SIG-M5 treated with dmso at 0.1 percent for 504 hours (cell line): Measurements from ENCODE around the gene NCOA6.

Experiments
- DNase-seq: peaks from one replicate; lab custom pipeline; 2025; ENCODE audit not compliant: unreplicated experiment; lab: John Stamatoyannopoulos, UW

NCOA6 gene

DNA sequence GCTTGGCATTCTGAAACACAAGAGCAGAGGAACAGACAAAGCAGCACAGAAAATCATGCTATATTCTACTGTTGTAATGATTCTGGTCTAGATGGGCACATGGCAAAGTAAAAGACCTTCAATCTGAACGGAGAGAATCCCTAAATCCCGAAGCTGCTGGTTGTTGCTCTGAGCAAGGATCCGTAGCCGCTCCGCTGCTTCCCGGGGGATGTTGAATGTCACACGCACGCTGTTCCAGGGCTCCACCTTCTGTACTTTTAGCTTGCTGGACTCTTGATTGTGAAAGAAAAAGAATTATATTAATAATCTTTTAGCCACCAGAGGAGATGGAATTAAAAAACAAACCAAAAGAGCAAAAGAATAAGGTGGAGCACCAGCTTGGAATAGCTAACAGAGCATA is 49.3 kb downstream of the NCOA6 start:
- no peak for DNase-seq

GRCh38 chr20:34774886-34775285 is 50.6 kb downstream of the NCOA6 start:
- no peak for DNase-seq

GRCh38 chr20:34774449-34774848 is 51.0 kb downstream of the NCOA6 start:
- DNase-seq: no peak

GRCh38 chr20:34773726-34774125 is 51.7 kb downstream of the NCOA6 start:
- DNase-seq: no peak

DNA sequence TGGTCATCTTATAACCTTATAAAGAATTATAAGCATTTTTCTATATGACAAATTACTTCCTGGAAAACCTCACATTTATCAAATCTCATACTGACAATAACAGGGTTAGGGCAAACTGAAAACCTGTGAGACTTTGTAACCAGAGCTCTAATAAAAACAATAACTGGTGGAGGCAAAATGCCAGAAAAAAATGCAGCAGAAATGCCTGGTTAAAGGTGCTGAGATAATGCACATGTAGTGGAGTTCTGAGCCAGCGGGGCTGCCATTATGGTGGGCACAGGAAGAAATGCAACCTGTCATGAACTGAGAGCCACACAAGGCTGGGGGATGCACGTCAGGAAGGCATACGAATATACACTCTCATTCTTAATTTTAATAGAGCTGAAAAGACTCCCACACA is 53.0 kb downstream of the NCOA6 start:
- DNase-seq: no peak

GRCh38 chr20:34771680-34772081 is 53.8 kb downstream of the NCOA6 start:
- no peak for DNase-seq

GRCh38 chr20:34768096-34768495 is 57.4 kb downstream of the NCOA6 start:
- DNase-seq: no peak

DNA sequence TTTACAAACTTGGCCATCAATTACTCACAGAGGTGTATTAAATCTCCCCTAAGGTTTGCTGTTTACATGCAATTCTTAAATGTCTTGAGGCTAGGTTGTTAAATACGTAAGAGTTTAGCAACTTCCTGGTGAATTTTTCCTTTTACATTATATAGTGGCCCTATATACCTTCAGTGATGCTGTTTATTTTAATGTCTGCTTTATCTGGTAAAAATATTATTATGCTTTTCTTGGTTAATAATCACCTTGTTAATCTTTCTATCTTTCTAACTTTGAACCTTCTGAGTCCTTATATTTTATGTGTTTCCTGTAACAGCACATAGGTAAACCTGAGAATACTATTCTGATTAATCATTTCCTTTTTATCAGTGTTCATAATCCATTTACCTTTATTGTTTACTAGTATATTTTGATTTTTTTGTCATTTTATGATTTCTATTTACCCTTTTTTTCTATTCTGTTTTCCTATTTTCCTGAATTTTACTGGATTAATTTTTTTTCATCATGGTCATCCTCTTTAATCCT is 63.4 kb downstream of the NCOA6 start:
- DNase-seq: no peak

DNA sequence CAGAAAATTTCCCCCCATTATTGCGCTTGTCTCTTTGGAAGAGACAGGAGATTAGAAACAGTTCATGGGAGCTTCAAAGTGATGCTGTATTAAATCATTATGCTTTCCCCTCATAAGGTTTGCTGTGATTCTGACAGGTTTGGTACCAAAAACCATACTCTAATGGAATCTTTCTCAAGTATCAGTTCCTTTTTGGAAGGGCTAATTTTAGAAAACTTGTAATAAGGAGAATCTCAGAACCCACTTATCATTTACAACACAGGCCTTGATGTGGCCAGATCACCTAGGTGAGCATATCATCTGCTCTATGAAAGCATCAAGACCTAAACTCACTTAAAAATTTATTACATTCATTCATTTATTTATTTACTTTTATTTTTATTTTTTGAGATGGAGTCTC is 70.1 kb downstream of the NCOA6 start:
- no peak for DNase-seq

DNA sequence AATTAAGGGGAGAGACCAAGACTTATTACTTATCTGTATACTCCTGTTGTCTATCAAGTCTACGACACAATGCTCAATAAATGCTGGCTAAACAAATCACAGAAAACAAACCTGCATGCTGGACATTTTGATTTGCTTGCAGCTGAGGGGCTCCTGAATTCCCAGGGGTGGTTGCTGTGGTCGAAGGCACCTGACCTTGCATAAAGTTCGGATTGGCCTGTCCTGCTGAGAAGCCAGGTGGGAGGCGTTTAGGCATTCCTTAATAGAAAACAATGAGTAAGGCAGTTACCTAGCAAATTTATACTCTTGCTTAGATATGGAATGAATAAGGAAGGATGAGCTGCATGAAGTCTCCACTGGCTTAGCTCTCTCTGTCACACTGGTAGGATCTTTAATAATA is 70.8 kb downstream of the NCOA6 start:
- DNase-seq: no peak

DNA sequence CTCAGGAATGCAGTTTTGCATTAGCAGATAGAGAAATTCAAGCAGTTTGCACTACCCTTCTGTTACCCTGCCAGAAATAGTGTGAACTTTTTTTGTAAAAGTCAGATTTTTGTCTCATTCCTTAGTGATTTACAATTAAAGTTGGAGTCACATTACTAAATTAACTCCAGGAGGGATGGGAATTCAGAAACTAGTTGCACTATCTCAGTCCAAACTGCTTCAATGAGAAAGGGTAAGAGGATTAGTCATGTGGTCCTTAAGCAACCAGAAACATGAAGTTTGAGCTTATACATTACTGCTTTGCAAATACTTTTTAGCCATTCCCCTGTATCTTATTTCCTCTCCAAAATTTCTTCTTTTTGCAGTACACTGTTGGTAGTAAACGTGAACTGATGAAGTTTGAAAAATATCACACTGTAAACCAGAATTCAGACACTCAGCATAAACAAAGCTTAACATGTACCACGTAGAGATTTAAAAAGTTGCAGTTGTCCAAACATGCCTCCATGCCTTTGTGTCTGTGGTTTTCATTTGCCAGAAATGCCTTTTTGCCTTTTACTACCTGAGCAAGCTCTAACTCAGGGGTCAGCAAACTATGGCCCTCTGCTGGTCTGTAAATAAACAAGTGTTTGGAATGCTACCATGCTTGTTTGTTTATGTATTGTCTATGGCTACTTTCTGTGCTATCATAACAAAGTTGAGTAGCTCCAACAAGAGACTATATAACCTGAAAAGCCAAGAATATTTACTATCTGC is 71.6 kb downstream of the NCOA6 start:
- DNase-seq: no peak

DNA sequence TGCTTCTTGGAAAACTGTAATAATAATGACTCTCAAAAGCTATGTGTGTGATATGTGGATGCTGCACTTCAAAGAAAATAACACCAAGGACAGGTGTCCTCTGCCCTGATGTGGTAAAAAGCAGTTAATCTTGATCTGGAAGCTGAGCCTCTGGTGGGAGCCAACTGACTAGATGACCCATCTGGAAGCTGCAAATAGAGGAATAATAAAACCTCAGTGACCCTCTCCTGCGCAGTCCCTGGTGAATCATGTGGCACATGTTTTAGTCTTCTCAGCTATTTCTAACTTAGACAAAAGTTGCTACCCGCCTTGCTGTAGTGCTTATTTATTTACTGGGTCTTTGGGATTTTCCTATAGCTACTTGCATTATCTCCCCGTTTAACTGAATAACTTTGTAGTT is 74.0 kb downstream of the NCOA6 start:
- no peak for DNase-seq

- no peak for DNase-seq
These were observed 75.0 kb downstream of the NCOA6 start for GRCh38 chr20:34750484-34750883.

DNA sequence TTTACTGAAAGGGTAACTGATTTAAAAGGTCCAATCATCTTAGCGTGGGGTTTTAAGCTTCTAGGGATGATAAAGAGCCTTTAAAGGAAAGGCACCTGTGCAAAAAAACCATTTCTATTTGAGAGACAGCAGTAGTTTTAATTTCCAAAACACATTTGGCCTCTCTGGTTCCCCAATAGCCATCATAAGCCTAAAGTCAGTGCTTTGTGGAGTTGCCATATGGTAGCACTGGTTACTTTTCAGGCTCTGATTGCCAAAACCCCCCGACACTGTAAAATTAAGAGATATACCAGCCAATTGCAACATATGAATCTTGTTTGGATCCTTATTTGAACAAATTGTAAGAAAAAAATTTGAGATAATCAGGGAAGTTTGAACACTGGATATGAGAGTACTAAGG is 76.7 kb downstream of the NCOA6 start:
- DNase-seq: no peak

GRCh38 chr20:34747479-34747878 is 78.0 kb downstream of the NCOA6 start:
- no peak for DNase-seq

DNA sequence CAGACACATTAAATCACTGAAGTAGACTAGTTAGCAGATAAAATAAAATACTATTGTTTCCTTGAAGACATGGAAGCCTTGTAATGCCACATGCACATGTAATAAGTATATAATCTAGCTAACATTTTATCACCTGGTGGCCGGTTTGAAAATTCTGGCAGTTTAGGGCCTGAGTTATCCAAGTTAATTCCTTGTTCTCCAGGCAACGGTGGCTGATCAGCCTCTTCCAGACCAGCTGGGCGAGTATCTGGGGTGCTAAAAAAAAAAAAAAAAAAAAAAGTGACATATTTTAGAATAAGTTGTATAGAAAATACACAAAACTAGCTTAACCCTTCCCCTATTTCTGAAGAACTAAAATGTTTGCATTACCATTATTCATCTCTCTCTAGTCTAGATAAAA is 78.8 kb downstream of the NCOA6 start:
- no peak for DNase-seq

GRCh38 chr20:34744847-34745246 is 80.6 kb downstream of the NCOA6 start:
- no peak for DNase-seq

GRCh38 chr20:34744340-34744739 is 81.1 kb downstream of the NCOA6 start:
- no peak for DNase-seq

- no peak for DNase-seq
These were observed 82.4 kb downstream of the NCOA6 start for GRCh38 chr20:34743039-34743438.

- no peak for DNase-seq
These were observed 89.2 kb downstream of the NCOA6 start for GRCh38 chr20:34736106-34736735.

GRCh38 chr20:34732523-34732922 is 92.9 kb downstream of the NCOA6 start:
- no peak for DNase-seq

DNA sequence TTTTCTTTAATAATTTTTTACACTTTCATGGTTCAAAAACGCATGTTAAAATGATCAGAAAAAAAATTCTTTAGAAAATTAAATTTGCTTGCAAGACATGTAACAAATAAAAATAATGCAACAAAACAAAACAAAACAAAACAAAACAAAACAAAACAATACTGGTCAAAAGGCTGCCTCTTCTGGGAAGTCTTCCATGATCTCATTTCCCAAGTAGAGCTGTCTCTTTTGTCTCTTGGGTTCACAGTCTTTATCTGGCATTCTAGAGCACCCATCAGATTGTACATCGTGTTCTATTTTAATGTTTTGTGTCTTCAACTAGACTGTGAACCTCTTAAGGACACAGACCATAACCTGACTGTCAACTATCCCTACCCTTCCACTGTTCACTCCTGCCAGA is 96.0 kb downstream of the NCOA6 start:
- DNase-seq: no peak

- DNase-seq: no peak
These were observed 101.3 kb downstream of the NCOA6 start for GRCh38 chr20:34724172-34724571.
